HEK293T (cell line): ENCODE results near the gene PIAS1.

ENCODE experiments used
- BHLHE40 ChIP-seq: fragments of 450-650 bp; IDR thresholded peaks from 2 replicates; pipeline ENCODE4 v1.6.1; 2016; ENCODE audit warnings: mild to moderate bottlenecking, moderate library complexity, borderline replicate concordance
- CTBP1 ChIP-seq: fragments of 450-650 bp; IDR thresholded peaks from 2 replicates; pipeline ENCODE4 v1.6.1; 2016; ENCODE audit warnings: borderline replicate concordance
- ELF4 ChIP-seq: fragments of 450-650 bp; IDR thresholded peaks from 2 replicates; pipeline ENCODE4 v1.6.1; 2017; ENCODE audit warnings: antibody characterized with exemption
- FOXA1 ChIP-seq: fragments of 450-650 bp; IDR thresholded peaks from 2 replicates; pipeline ENCODE4 v1.6.1; 2016; ENCODE audit warnings: mild to moderate bottlenecking
- FOXK2 ChIP-seq: fragments of 450-650 bp; IDR thresholded peaks from 2 replicates; pipeline ENCODE4 v1.6.1; 2016; ENCODE audit warnings: mild to moderate bottlenecking
- FOXM1 ChIP-seq: fragments of 450-650 bp; IDR thresholded peaks from 2 replicates; pipeline ENCODE4 v1.6.1; 2017; ENCODE audit warnings: mild to moderate bottlenecking, borderline replicate concordance
- HDGF ChIP-seq: fragments of 450-650 bp; IDR thresholded peaks from 2 replicates; pipeline ENCODE4 v1.6.1; 2017; ENCODE audit warnings: antibody characterized with exemption, borderline replicate concordance
- SP1 ChIP-seq: fragments of 450-650 bp; IDR thresholded peaks from 2 replicates; pipeline ENCODE4 v1.6.1; 2017
- SUZ12 ChIP-seq: fragments of 450-650 bp; IDR thresholded peaks from 2 replicates; pipeline ENCODE4 v1.6.1; 2016; ENCODE audit warnings: mild to moderate bottlenecking
- TARDBP ChIP-seq: fragments of 450-650 bp; IDR thresholded peaks from 2 replicates; pipeline ENCODE4 v1.6.1; 2016
- TF ChIP-seq, protein P1 (sequence below): fragments of 450-650 bp; IDR thresholded peaks from 2 replicates; pipeline ENCODE4 v1.6.1; 2016

- TF ChIP-seq SP1 (no peak), BHLHE40 (no peak), FOXA1 (no peak), HDGF (no peak), FOXK2 (no peak), TARDBP (no peak), FOXM1 (no peak), ELF4 (no peak), CTBP1 (no peak), SUZ12 (no peak)
- TF ChIP-seq, protein P1, sequence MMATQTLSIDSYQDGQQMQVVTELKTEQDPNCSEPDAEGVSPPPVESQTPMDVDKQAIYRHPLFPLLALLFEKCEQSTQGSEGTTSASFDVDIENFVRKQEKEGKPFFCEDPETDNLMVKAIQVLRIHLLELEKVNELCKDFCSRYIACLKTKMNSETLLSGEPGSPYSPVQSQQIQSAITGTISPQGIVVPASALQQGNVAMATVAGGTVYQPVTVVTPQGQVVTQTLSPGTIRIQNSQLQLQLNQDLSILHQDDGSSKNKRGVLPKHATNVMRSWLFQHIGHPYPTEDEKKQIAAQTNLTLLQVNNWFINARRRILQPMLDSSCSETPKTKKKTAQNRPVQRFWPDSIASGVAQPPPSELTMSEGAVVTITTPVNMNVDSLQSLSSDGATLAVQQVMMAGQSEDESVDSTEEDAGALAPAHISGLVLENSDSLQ, result no peak
Measured at GRCh38 chr15:68213991-68214837, 160.1 kb downstream of the PIAS1 start.
